OCI-LY1 (cell line): ENCODE measurements around the gene DENND4B.

Experiments used
- H2AFZ ChIP-seq: fragments of 200-600 bp; sonication (generic), shearing (Covaris generic); 2 replicates; pipeline ENCODE4 v1.6.0; 2014; ENCODE audit warnings: antibody characterized with exemption, mild to moderate bottlenecking, low read length
- H3F3A ChIP-seq: fragments of 200-600 bp; sonication (generic), shearing (Covaris generic); 2 replicates; pipeline ENCODE4 v1.6.0; 2014; ENCODE audit warnings: mild to moderate bottlenecking, antibody characterized with exemption, low read length, moderate library complexity; ENCODE audit not compliant: insufficient read depth
- H3K27ac ChIP-seq: fragments of 200-600 bp; sonication (generic); 2 replicates; pipeline ENCODE4 v1.5.1; 2014; ENCODE audit warnings: low read length, mixed run types, mild to moderate bottlenecking, low read depth; ENCODE audit not compliant: poor library complexity, severe bottlenecking
- H3K27me3 ChIP-seq: fragments of 200-600 bp; sonication (generic); 2 replicates; pipeline ENCODE4 v1.6.0; 2014; ENCODE audit warnings: antibody characterized with exemption, mild to moderate bottlenecking, low read length, moderate library complexity; ENCODE audit not compliant: insufficient read depth
- H3K36me3 ChIP-seq: fragments of 200-600 bp; sonication (generic); 2 replicates; pipeline ENCODE4 v1.6.1; 2014; ENCODE audit warnings: mild to moderate bottlenecking, antibody characterized with exemption, low read length, moderate library complexity, mixed read lengths; ENCODE audit not compliant: insufficient read depth
- H3K4me1 ChIP-seq: fragments of 200-600 bp; sonication (generic); 2 replicates; pipeline ENCODE4 v1.5.1; 2014; ENCODE audit warnings: mild to moderate bottlenecking, low read length, moderate library complexity; ENCODE audit not compliant: insufficient read depth, severe bottlenecking
- H3K4me2 ChIP-seq: fragments of 200-600 bp; sonication (generic), shearing (Covaris generic); 2 replicates; pipeline ENCODE4 v1.6.1; 2014; ENCODE audit warnings: low read length
- H3K4me3 ChIP-seq: fragments of 200-600 bp; sonication (generic); 2 replicates; pipeline ENCODE4 v1.5.1; 2014; ENCODE audit warnings: low read length, low read depth, mild to moderate bottlenecking, mixed read lengths; ENCODE audit not compliant: poor library complexity, severe bottlenecking
- H3K79me2 ChIP-seq: fragments of 200-600 bp; shearing (Covaris generic); 2 replicates; pipeline ENCODE4 v1.6.1; 2016; ENCODE audit warnings: mixed run types, low read length, mixed read lengths; ENCODE audit not compliant: insufficient read depth
- H3K9ac ChIP-seq: fragments of 200-600 bp; sonication (generic), shearing (Covaris generic); 2 replicates; pipeline ENCODE4 v1.6.1; 2014; ENCODE audit warnings: mild to moderate bottlenecking, low read length, mixed read lengths
- H3K9me2 ChIP-seq: fragments of 200-600 bp; sonication (generic), shearing (Covaris generic); 2 replicates; pipeline ENCODE4 v1.6.1; 2014; ENCODE audit warnings: low read depth, mild to moderate bottlenecking, low read length, mixed read lengths
- H3K9me3 ChIP-seq: fragments of 200-600 bp; shearing (Covaris generic); 2 replicates; pipeline ENCODE4 v1.6.1; 2014; ENCODE audit warnings: low read length, mixed read lengths
- H4K20me1 ChIP-seq: fragments of 200-600 bp; sonication (generic), shearing (Covaris generic); 2 replicates; pipeline ENCODE4 v1.6.0; 2016; ENCODE audit warnings: mild to moderate bottlenecking, low read length; ENCODE audit not compliant: insufficient read depth
- EZH2 ChIP-seq: fragments of 200-600 bp; sonication (generic), shearing (Covaris generic); IDR thresholded peaks from 2 replicates; pipeline ENCODE4 v1.8.0; 2017; ENCODE audit warnings: borderline replicate concordance, mixed run types, mild to moderate bottlenecking, antibody characterized with exemption, low read length, moderate library complexity, mixed read lengths
- TF ChIP-seq, protein P1 (sequence below): fragments of 200-600 bp; sonication (generic), shearing (Covaris generic); IDR thresholded peaks from 2 replicates; pipeline ENCODE4 v1.5.1; 2017; ENCODE audit warnings: mild to moderate bottlenecking, antibody characterized with exemption, low read length, moderate library complexity, mixed read lengths

DENND4B gene

DNA sequence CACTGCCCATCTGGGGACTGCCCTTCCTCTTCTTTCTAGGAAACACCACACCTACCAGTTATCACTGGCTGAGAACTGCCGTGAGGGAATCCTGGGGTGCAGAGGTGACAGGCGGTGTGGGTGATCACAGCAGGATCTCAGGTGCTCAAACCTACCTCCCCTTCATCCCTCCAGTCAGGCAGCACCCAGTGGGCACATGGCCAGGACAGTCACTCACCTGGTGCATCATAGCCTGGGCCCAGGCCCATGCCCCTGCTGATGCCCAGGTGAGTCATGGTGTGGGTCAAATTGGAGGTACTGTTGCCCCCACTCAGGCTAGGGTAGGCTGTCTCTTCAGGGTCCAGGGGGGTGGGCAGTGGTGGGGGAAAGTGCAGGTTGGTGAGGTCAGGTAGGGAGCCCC, 5.3 kb upstream of the DENND4B start:
- Histone ChIP-seq H3K27me3 (no peaks in the 10 kb centered on the region), H2AFZ (no peak overlapping the region), H3K79me2 (peaks cover 13% of the 10 kb centered on the region), H3K36me3 (peaks cover 55% of the 10 kb centered on the region), H3K4me1 (peaks cover 16% of the 10 kb centered on the region), H3K9me3 (no peaks in the 10 kb centered on the region), H3K9ac (no peak overlapping the region), H4K20me1 (no peaks in the 10 kb centered on the region), H3K4me2 (no peak overlapping the region), H3K9me2 (no peaks in the 10 kb centered on the region), H3F3A (peaks cover 4% of the 10 kb centered on the region; the same call in 1 of the 2 replicates), H3K4me3 (no peak overlapping the region), H3K27ac (no peak overlapping the region)
- TF ChIP-seq EZH2: no peak
- TF ChIP-seq, protein P1, sequence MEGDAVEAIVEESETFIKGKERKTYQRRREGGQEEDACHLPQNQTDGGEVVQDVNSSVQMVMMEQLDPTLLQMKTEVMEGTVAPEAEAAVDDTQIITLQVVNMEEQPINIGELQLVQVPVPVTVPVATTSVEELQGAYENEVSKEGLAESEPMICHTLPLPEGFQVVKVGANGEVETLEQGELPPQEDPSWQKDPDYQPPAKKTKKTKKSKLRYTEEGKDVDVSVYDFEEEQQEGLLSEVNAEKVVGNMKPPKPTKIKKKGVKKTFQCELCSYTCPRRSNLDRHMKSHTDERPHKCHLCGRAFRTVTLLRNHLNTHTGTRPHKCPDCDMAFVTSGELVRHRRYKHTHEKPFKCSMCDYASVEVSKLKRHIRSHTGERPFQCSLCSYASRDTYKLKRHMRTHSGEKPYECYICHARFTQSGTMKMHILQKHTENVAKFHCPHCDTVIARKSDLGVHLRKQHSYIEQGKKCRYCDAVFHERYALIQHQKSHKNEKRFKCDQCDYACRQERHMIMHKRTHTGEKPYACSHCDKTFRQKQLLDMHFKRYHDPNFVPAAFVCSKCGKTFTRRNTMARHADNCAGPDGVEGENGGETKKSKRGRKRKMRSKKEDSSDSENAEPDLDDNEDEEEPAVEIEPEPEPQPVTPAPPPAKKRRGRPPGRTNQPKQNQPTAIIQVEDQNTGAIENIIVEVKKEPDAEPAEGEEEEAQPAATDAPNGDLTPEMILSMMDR: no peak

DNA sequence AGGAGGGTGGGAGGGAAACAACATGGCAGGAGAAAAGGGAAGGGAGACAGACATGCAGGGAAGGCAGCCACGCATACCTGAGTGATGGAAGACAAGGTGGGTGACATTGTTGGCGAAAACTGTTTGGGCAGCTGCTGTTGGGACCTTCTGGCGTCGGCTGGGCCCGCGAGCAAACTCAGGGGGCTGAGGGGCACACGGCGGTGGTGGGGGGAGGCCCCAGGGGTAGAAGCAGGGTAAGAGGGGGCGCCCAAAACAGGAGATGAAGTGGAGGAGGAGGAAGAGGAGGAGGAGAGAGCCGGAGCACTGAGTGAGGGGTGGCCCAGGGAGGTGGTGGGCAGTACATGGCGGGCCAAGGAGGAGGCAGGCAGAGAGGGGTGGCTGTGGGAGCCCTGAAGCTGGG, 4.7 kb upstream of the DENND4B start:
- Histone ChIP-seq H3K27ac (no peak overlapping the region), H3K9me3 (no peaks in the 10 kb centered on the region), H3K9me2 (no peaks in the 10 kb centered on the region), H4K20me1 (no peaks in the 10 kb centered on the region), H3K4me3 (no peak overlapping the region), H3F3A (peaks cover 4% of the 10 kb centered on the region; the same call in 1 of the 2 replicates), H2AFZ (no peak overlapping the region), H3K79me2 (peaks cover 7% of the 10 kb centered on the region), H3K9ac (no peak overlapping the region), H3K4me1 (peaks cover 11% of the 10 kb centered on the region), H3K36me3 (peaks cover 55% of the 10 kb centered on the region), H3K4me2 (no peak overlapping the region), H3K27me3 (no peaks in the 10 kb centered on the region)
- TF ChIP-seq, protein P1: no peak
- TF ChIP-seq EZH2: no peak

DNA sequence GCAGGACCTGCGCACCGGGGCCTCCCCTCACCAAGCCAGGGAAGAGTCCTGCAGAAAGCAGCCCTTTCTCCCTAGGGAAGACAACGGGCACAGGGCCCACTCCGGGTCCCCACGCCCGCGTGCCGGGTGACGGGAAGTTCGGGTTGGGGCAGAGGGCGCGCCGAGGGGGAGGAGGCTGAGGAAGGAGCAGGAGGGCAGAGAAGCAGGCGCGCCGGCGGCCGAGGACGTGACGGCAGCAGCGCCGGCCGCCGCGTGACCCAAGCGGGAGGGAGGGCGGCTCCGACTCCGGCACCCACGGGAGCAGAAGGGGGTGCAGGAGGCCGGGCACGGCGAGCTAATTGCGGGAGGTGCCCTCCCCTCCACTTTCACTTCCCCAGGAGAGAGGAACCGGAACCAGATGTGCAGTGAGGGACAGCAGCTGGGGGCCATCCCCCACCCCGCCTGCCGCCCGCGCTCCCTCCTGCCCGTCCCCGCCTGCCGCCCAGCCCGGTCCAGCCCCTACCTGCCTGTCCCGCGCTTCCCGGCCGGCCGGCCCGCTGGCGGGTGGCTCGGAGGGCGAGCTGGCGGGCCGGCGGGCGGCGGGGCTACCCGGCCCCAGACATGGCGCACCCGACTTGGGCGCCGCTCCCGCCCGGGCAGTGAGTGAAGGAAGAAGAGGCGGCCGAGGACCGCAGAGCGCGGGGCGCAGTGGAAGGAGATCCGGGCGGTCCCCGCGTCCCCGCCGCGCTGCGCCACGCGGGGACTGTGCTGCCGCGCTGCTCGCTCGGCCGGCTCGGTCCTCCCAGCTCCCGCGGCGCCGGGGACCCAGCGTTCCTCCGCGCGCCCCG, 510 bp downstream of the DENND4B start:
- no peaks in the 10 kb centered on the region for H3K9me3 ChIP-seq
- TF ChIP-seq, protein P1: no peak
- H3K4me2 ChIP-seq: peak overlapping the region; percentile 86
- H3K9ac ChIP-seq: peak overlapping the region; percentile 96
- H4K20me1 ChIP-seq: no peaks in the 10 kb centered on the region
- H2AFZ ChIP-seq: no peak overlapping the region
- H3K79me2 ChIP-seq: peaks cover 7% of the 10 kb centered on the region; the same call in 1 of the 2 replicates
- H3K27ac ChIP-seq: peak overlapping the region; percentile 89
- no peaks in the 10 kb centered on the region for H3K27me3 ChIP-seq
- H3K4me1 ChIP-seq: peaks cover 18% of the 10 kb centered on the region
- no peaks in the 10 kb centered on the region for H3K9me2 ChIP-seq
- H3K36me3 ChIP-seq: peaks cover 56% of the 10 kb centered on the region
- H3K4me3 ChIP-seq: peak overlapping the region; percentile 82
- peaks cover 4% of the 10 kb centered on the region; the same call in 1 of the 2 replicates for H3F3A ChIP-seq
